GM21423 (cell line): ENCODE results near the gene PCDHA9.
"Not testable (repeated sequence)": the region's sequence is repeated elsewhere in the genome, so short reads cannot be mapped to it uniquely, and the experiment has no call there.

Source experiments
- ATAC-seq: cut with Tn5 transposase; IDR thresholded peaks from one replicate; pipeline ENCODE4 v1.9.1; 2021; ENCODE audit warnings: mild to moderate bottlenecking, moderate library complexity; ENCODE audit not compliant: unreplicated experiment

The PCDHA9 gene

GRCh38 chr5:140835622-140836510, 12.3 kb upstream of the PCDHA9 start:
- no peak for ATAC-seq

GRCh38 chr5:140840978-140841962, 6.9 kb upstream of the PCDHA9 start, which contains the start of gene PCDHA8:
PCDHA8 (plus strand) TSS chr5:140841187; CDS start chr5:140841322, 135 bp downstream.
- ATAC-seq: no peak

- ATAC-seq: no peak
These were observed 5.1 kb upstream of the PCDHA9 start for GRCh38 chr5:140842798-140843733.

GRCh38 chr5:140849831-140850634, 1.9 kb downstream of the PCDHA9 start:
- ATAC-seq: not testable (repeated sequence)

- no peak for ATAC-seq
These were observed 7.8 kb downstream of the PCDHA9 start, which contains the start of gene PCDHA10 for GRCh38 chr5:140855772-140856674. PCDHA10 (plus strand) TSS chr5:140855897; CDS start chr5:140856049, 152 bp downstream.

- no peak for ATAC-seq
These were observed 9.2 kb downstream of the PCDHA9 start for GRCh38 chr5:140857177-140857986.

- no peak for ATAC-seq
These were observed 9.7 kb downstream of the PCDHA9 start for GRCh38 chr5:140857987-140858240.

GRCh38 chr5:140862441-140863295, 14.5 kb downstream of the PCDHA9 start:
- no peak for ATAC-seq

GRCh38 chr5:140868721-140869554, 20.8 kb downstream of the PCDHA9 start, which contains the start of gene PCDHA11:
PCDHA11 (plus strand) TSS chr5:140868957; CDS start chr5:140869104, 147 bp downstream.
- no peak for ATAC-seq

GRCh38 chr5:140869555-140869886, 21.3 kb downstream of the PCDHA9 start:
- no peak for ATAC-seq

GRCh38 chr5:140870221-140871201, 22.3 kb downstream of the PCDHA9 start:
- no peak for ATAC-seq

- ATAC-seq: no peak
These were observed 27.2 kb downstream of the PCDHA9 start, which contains the start of gene PCDHA12 for GRCh38 chr5:140875085-140876065. PCDHA12 (plus strand) TSS chr5:140875308; CDS start chr5:140875473, 165 bp downstream.

- not testable (repeated sequence) for ATAC-seq
These were observed 28.5 kb downstream of the PCDHA9 start for GRCh38 chr5:140876541-140877261.
